C4-2B (cell line): ENCODE measurements around the gene MCMBP.

Experiments used
- CTCF ChIP-seq: fragments of 450-650 bp; conservative IDR thresholded peaks from 2 replicates; pipeline ENCODE4 v1.5.1; 2017; ENCODE audit warnings: mild to moderate bottlenecking
- ZFX ChIP-seq: fragments of 450-650 bp; IDR thresholded peaks from 2 replicates; pipeline ENCODE4 v1.6.1; 2017

- TF ChIP-seq CTCF (no peak), ZFX (no peak)
Observed at GRCh38 chr10:119801998-119802538, 70.6 kb downstream of the MCMBP start.
